Measurements from ENCODE around the gene HCRT.

HCRT gene

GRCh38 chr17:42171831-42172230, 13.4 kb downstream of the HCRT start:
- Histone ChIP-seq H3K9me3 (ENCODE audit: insufficient read depth, low read depth, low read length) (no peaks in the 10 kb centered on the region), H3K9ac (ENCODE audit: low read depth, low read length) (no peak overlapping the region), H3K27me3 (ENCODE audit: insufficient read depth, low read length) (no peaks in the 10 kb centered on the region), H3K36me3 (ENCODE audit: insufficient read depth, low read depth, low read length) (no peaks in the 10 kb centered on the region), H3K4me1 (ENCODE audit: insufficient read depth, low read length) (no peaks in the 10 kb centered on the region), H3K27ac (ENCODE audit: low read length) (no peak overlapping the region), H3K4me3 (ENCODE audit: low read length) (no peak overlapping the region)

GRCh38 chr17:42169351-42169750, 15.9 kb downstream of the HCRT start:
- Histone ChIP-seq H3K27ac (ENCODE audit: low read length) (no peak overlapping the region), H3K9me3 (ENCODE audit: insufficient read depth, low read depth, low read length) (no peaks in the 10 kb centered on the region), H3K4me1 (ENCODE audit: insufficient read depth, low read length) (no peaks in the 10 kb centered on the region), H3K36me3 (ENCODE audit: insufficient read depth, low read depth, low read length) (no peaks in the 10 kb centered on the region), H3K4me3 (ENCODE audit: low read length) (no peak overlapping the region), H3K27me3 (ENCODE audit: insufficient read depth, low read length) (no peaks in the 10 kb centered on the region), H3K9ac (ENCODE audit: low read depth, low read length) (no peak overlapping the region)

- Histone ChIP-seq H3K36me3 (ENCODE audit: insufficient read depth, low read depth, low read length) (no peaks in the 10 kb centered on the region), H3K27ac (ENCODE audit: low read length) (no peak overlapping the region), H3K27me3 (ENCODE audit: insufficient read depth, low read length) (no peaks in the 10 kb centered on the region), H3K4me1 (ENCODE audit: insufficient read depth, low read length) (no peaks in the 10 kb centered on the region), H3K9ac (ENCODE audit: low read depth, low read length) (no peak overlapping the region), H3K9me3 (ENCODE audit: insufficient read depth, low read depth, low read length) (no peaks in the 10 kb centered on the region), H3K4me3 (ENCODE audit: low read length) (no peak overlapping the region)
Measured at GRCh38 chr17:42167807-42168206, 17.4 kb downstream of the HCRT start.

- Histone ChIP-seq H3K27me3 (ENCODE audit: insufficient read depth, low read length) (no peaks in the 10 kb centered on the region), H3K4me3 (ENCODE audit: low read length) (no peak overlapping the region), H3K36me3 (ENCODE audit: insufficient read depth, low read depth, low read length) (no peaks in the 10 kb centered on the region), H3K4me1 (ENCODE audit: insufficient read depth, low read length) (no peaks in the 10 kb centered on the region), H3K27ac (ENCODE audit: low read length) (no peak overlapping the region), H3K9me3 (ENCODE audit: insufficient read depth, low read depth, low read length) (no peaks in the 10 kb centered on the region), H3K9ac (ENCODE audit: low read depth, low read length) (no peak overlapping the region)
Measured at GRCh38 chr17:42166196-42166763, 19.0 kb downstream of the HCRT start.

GRCh38 chr17:42165751-42166150, 19.5 kb downstream of the HCRT start:
- H3K9me3 ChIP-seq (ENCODE audit: insufficient read depth, low read depth, low read length) = no peaks in the 10 kb centered on the region
- no peak overlapping the region for H3K27ac ChIP-seq (ENCODE audit: low read length)
- no peak overlapping the region for H3K4me3 ChIP-seq (ENCODE audit: low read length)
- H3K27me3 ChIP-seq (ENCODE audit: insufficient read depth, low read length) = no peaks in the 10 kb centered on the region
- no peaks in the 10 kb centered on the region for H3K4me1 ChIP-seq (ENCODE audit: insufficient read depth, low read length)
- no peak overlapping the region for H3K9ac ChIP-seq (ENCODE audit: low read depth, low read length)
- H3K36me3 ChIP-seq (ENCODE audit: insufficient read depth, low read depth, low read length) = no peaks in the 10 kb centered on the region

- H3K36me3 ChIP-seq (ENCODE audit: insufficient read depth, low read depth, low read length) = no peaks in the 10 kb centered on the region
- H3K27me3 ChIP-seq (ENCODE audit: insufficient read depth, low read length) = no peaks in the 10 kb centered on the region
- H3K4me3 ChIP-seq (ENCODE audit: low read length) = no peak overlapping the region
- H3K4me1 ChIP-seq (ENCODE audit: insufficient read depth, low read length) = no peaks in the 10 kb centered on the region
- no peak overlapping the region for H3K9ac ChIP-seq (ENCODE audit: low read depth, low read length)
- no peak overlapping the region for H3K27ac ChIP-seq (ENCODE audit: low read length)
- H3K9me3 ChIP-seq (ENCODE audit: insufficient read depth, low read depth, low read length) = no peaks in the 10 kb centered on the region
Measured at GRCh38 chr17:42163696-42164407, 21.4 kb downstream of the HCRT start.

- H3K4me3 ChIP-seq (ENCODE audit: low read length) = no peak overlapping the region
- no peak overlapping the region for H3K27ac ChIP-seq (ENCODE audit: low read length)
- no peaks in the 10 kb centered on the region for H3K9me3 ChIP-seq (ENCODE audit: insufficient read depth, low read depth, low read length)
- no peaks in the 10 kb centered on the region for H3K27me3 ChIP-seq (ENCODE audit: insufficient read depth, low read length)
- H3K36me3 ChIP-seq (ENCODE audit: insufficient read depth, low read depth, low read length) = no peaks in the 10 kb centered on the region
- H3K9ac ChIP-seq (ENCODE audit: low read depth, low read length) = no peak overlapping the region
- no peaks in the 10 kb centered on the region for H3K4me1 ChIP-seq (ENCODE audit: insufficient read depth, low read length)
Measured at GRCh38 chr17:42163113-42163512, 22.1 kb downstream of the HCRT start.

- H3K27ac ChIP-seq (ENCODE audit: low read length) = no peak overlapping the region
- no peaks in the 10 kb centered on the region for H3K4me1 ChIP-seq (ENCODE audit: insufficient read depth, low read length)
- no peak overlapping the region for H3K4me3 ChIP-seq (ENCODE audit: low read length)
- no peaks in the 10 kb centered on the region for H3K27me3 ChIP-seq (ENCODE audit: insufficient read depth, low read length)
- no peaks in the 10 kb centered on the region for H3K36me3 ChIP-seq (ENCODE audit: insufficient read depth, low read depth, low read length)
- H3K9me3 ChIP-seq (ENCODE audit: insufficient read depth, low read depth, low read length) = no peaks in the 10 kb centered on the region
- no peak overlapping the region for H3K9ac ChIP-seq (ENCODE audit: low read depth, low read length)
Measured at GRCh38 chr17:42160531-42160910, 24.7 kb downstream of the HCRT start.

GRCh38 chr17:42159796-42160530, 25.3 kb downstream of the HCRT start:
- H3K9ac ChIP-seq (ENCODE audit: low read depth, low read length) = no peak overlapping the region

GRCh38 chr17:42155614-42156045, 29.6 kb downstream of the HCRT start:
- no peak overlapping the region for H3K27ac ChIP-seq (ENCODE audit: low read length)
- peak overlapping the region; percentile 99 for H3K4me3 ChIP-seq (ENCODE audit: low read length)
- peak overlapping the region; percentile 68; the same call in 1 of the 2 replicates for H3K9ac ChIP-seq (ENCODE audit: low read depth, low read length)
- peaks cover 6% of the 10 kb centered on the region; the same call in 1 of the 2 replicates for H3K4me1 ChIP-seq (ENCODE audit: insufficient read depth, low read length)
- no peaks in the 10 kb centered on the region for H3K9me3 ChIP-seq (ENCODE audit: insufficient read depth, low read depth, low read length)
- 0 out of 2 replicates have a peak, but pooled peaks cover 5% of the 10 kb centered on the region for H3K36me3 ChIP-seq (ENCODE audit: insufficient read depth, low read depth, low read length)
- no peaks in the 10 kb centered on the region for H3K27me3 ChIP-seq (ENCODE audit: insufficient read depth, low read length)

More at GRCh38 chr17:42159796-42160530, 25.3 kb downstream of the HCRT start:
- no peak overlapping the region for H3K27ac ChIP-seq (ENCODE audit: low read length)
- H3K9me3 ChIP-seq (ENCODE audit: insufficient read depth, low read depth, low read length) = no peaks in the 10 kb centered on the region
- no peak overlapping the region for H3K4me3 ChIP-seq (ENCODE audit: low read length)
- H3K4me1 ChIP-seq (ENCODE audit: insufficient read depth, low read length) = no peaks in the 10 kb centered on the region
- no peaks in the 10 kb centered on the region for H3K27me3 ChIP-seq (ENCODE audit: insufficient read depth, low read length)
- no peaks in the 10 kb centered on the region for H3K36me3 ChIP-seq (ENCODE audit: insufficient read depth, low read depth, low read length)

- 0 out of 2 replicates have a peak, but pooled peaks cover 5% of the 10 kb centered on the region for H3K36me3 ChIP-seq (ENCODE audit: insufficient read depth, low read depth, low read length)
- peaks cover 6% of the 10 kb centered on the region; the same call in 1 of the 2 replicates for H3K4me1 ChIP-seq (ENCODE audit: insufficient read depth, low read length)
- H3K27me3 ChIP-seq (ENCODE audit: insufficient read depth, low read length) = no peaks in the 10 kb centered on the region
- H3K9ac ChIP-seq (ENCODE audit: low read depth, low read length) = peak overlapping the region; percentile 94
- no peaks in the 10 kb centered on the region for H3K9me3 ChIP-seq (ENCODE audit: insufficient read depth, low read depth, low read length)
- H3K27ac ChIP-seq (ENCODE audit: low read length) = no peak overlapping the region
- H3K4me3 ChIP-seq (ENCODE audit: low read length) = peak overlapping the region; percentile 99
Measured at GRCh38 chr17:42153919-42154742, 31.1 kb downstream of the HCRT start.

All from iPS-20b (cell line).